H1 (cell line): Measurements from ENCODE around the gene SNAPIN. TPM values are rescaled to one million over a fixed set of nuclear protein-coding genes. Genes with fewer than 3 reads are reported as not detected.

Experiments
- CTCF ChIA-PET: fragments of 300-600 bp; sonication (Branson Sonifier 250); formaldehyde crosslinking; loops from one replicate; lab custom pipeline; 2021; ENCODE audit not compliant: partially characterized antibody; lab: Charles Lee
- POLR2A ChIA-PET: fragments of 300-600 bp; sonication (Branson Sonifier 250); formaldehyde crosslinking; loops from one replicate; lab custom pipeline; 2021; ENCODE audit warnings: inconsistent platforms; ENCODE audit not compliant: partially characterized antibody; lab: Charles Lee
- DNase-seq, 2 experiments: peaks; one replicate each; pipeline versions ENCODE4 v3.0.0 to v3.0.0-alpha.2; 2010 to 2022; ENCODE audit warnings: low spot score in 2 of 2, low read depth in 1 of 2, mixed read lengths in 1 of 2
- FAIRE-seq: peaks from 2 replicates; lab custom pipeline; 2011; peaks lifted over from hg19 to GRCh38; lab: Jason Lieb, UNC
- H2AFZ ChIP-seq: 2 replicates; pipeline ENCODE4 v1.8.1; 2012; ENCODE audit warnings: low read length, inconsistent platforms
- H2AK5ac ChIP-seq: 2 replicates; pipeline ENCODE4 v1.6.1; 2013; ENCODE audit warnings: low read depth, low read length
- H2BK120ac ChIP-seq: replicated peaks from 2 replicates; pipeline ENCODE3; 2013; ENCODE audit warnings: low read depth, low read length, inconsistent platforms
- H2BK12ac ChIP-seq: 2 replicates; pipeline ENCODE4 v1.6.1; 2013; ENCODE audit warnings: low read depth, low read length
- H2BK15ac ChIP-seq: 2 replicates; pipeline ENCODE4 v1.6.1; 2013; ENCODE audit warnings: low read length
- H2BK20ac ChIP-seq: 2 replicates; pipeline ENCODE4 v1.6.1; 2013; ENCODE audit warnings: low read length
- H2BK5ac ChIP-seq: 2 replicates; pipeline ENCODE4 v1.6.1; 2013; ENCODE audit warnings: low read depth, low read length
- H3K14ac ChIP-seq: 2 replicates; pipeline ENCODE4 v1.6.1; 2013; ENCODE audit warnings: inconsistent platforms; ENCODE audit not compliant: insufficient read length
- H3K18ac ChIP-seq: 2 replicates; pipeline ENCODE4 v1.6.1; 2013; ENCODE audit warnings: low read length; ENCODE audit errors: extremely low read depth
- H3K23ac ChIP-seq: 2 replicates; pipeline ENCODE4 v1.6.1; 2013; ENCODE audit warnings: inconsistent platforms; ENCODE audit not compliant: insufficient read length
- H3K23me2 ChIP-seq: 2 replicates; pipeline ENCODE4 v1.6.1; 2013; ENCODE audit warnings: low read depth, low read length
- H3K27ac ChIP-seq: 2 replicates; pipeline ENCODE4 v1.6.1; 2011; ENCODE audit warnings: low read depth, low read length, inconsistent platforms
- H3K27me3 ChIP-seq, 4 experiments: replicated peaks in 1 of 4; 1 replicate in 1 of 4; 2 replicates in 3 of 4; pipeline versions ENCODE4 v1.6.1 to v1.8.1; 2011 to 2013; ENCODE audit warnings: low read length in 3 of 4, mild to moderate bottlenecking in 3 of 4, inconsistent platforms in 2 of 4, mixed read lengths in 2 of 4, moderate library complexity in 1 of 4; ENCODE audit not compliant: control insufficient read depth in 3 of 4, insufficient read depth in 3 of 4; ENCODE audit errors: extremely low read depth in 1 of 4
- H3K36me3 ChIP-seq, 4 experiments: 2 replicates each; pipeline versions ENCODE4 v1.6.1 to v1.8.1; 2011 to 2013; ENCODE audit warnings: mild to moderate bottlenecking in 4 of 4, low read length in 3 of 4, moderate library complexity in 2 of 4, control low read depth in 1 of 4, inconsistent platforms in 1 of 4; ENCODE audit not compliant: insufficient read depth in 4 of 4, control insufficient read depth in 2 of 4
- H3K4ac ChIP-seq: replicated peaks from 2 replicates; pipeline ENCODE3; 2013; ENCODE audit warnings: low read length, low read depth, mixed read lengths, inconsistent platforms; ENCODE audit not compliant: insufficient read length
- H3K4me1 ChIP-seq, 4 experiments: replicated peaks in 1 of 4; 1 replicate in 1 of 4; 2 replicates in 3 of 4; pipeline versions ENCODE4 v1.6.1 to v1.8.1; 2011 to 2013; ENCODE audit warnings: low read length in 3 of 4, inconsistent platforms in 2 of 4, mixed read lengths in 1 of 4; ENCODE audit not compliant: insufficient read depth in 4 of 4, control insufficient read depth in 3 of 4
- H3K4me2 ChIP-seq, 2 experiments: 2 replicates each; pipeline versions ENCODE4 v1.6.1 to v1.8.1; 2011 to 2013; ENCODE audit warnings: low read depth in 2 of 2, low read length in 2 of 2, control low read depth in 1 of 2, inconsistent platforms in 1 of 2, mild to moderate bottlenecking in 1 of 2; ENCODE audit not compliant: insufficient read depth in 1 of 2
- H3K4me3 ChIP-seq, 4 experiments: fragments of 200-600, 300-600 bp in 1 of 4; sonication (generic), shearing (Covaris generic), sonication (Bioruptor Twin) in 1 of 4; 2 replicates each; pipeline versions ENCODE4 v1.5.1 to v1.8.1; 2011 to 2016; ENCODE audit warnings: low read length in 4 of 4, low read depth in 3 of 4, control low read depth in 2 of 4, inconsistent platforms in 2 of 4, mild to moderate bottlenecking in 2 of 4, mixed read lengths in 1 of 4, moderate library complexity in 1 of 4; ENCODE audit not compliant: insufficient read depth in 2 of 4; ENCODE audit errors: extremely low read depth in 1 of 4
- H3K56ac ChIP-seq: replicated peaks from 2 replicates; pipeline ENCODE3; 2013; ENCODE audit warnings: low read depth, mild to moderate bottlenecking, mixed read lengths, low read length, inconsistent platforms; ENCODE audit not compliant: insufficient read length
- H3K79me1 ChIP-seq: 2 replicates; pipeline ENCODE4 v1.6.1; 2013; ENCODE audit warnings: low read depth, low read length, control low read depth
- H3K79me2 ChIP-seq, 2 experiments: 2 replicates each; pipeline versions ENCODE4 v1.6.1 to v1.8.1; 2012 to 2013; ENCODE audit warnings: low read length in 2 of 2, mild to moderate bottlenecking in 2 of 2, inconsistent platforms in 1 of 2; ENCODE audit not compliant: insufficient read depth in 2 of 2, control insufficient read depth in 1 of 2
- H3K9ac ChIP-seq, 4 experiments: replicated peaks in 1 of 4; 1 replicate in 1 of 4; 2 replicates in 3 of 4; pipeline versions ENCODE4 v1.6.1 to v1.8.1; 2011 to 2013; ENCODE audit warnings: low read depth in 3 of 4, low read length in 3 of 4, control low read depth in 2 of 4, mild to moderate bottlenecking in 2 of 4, moderate library complexity in 2 of 4, inconsistent platforms in 1 of 4; ENCODE audit errors: extremely low read depth in 1 of 4
- H3K9me3 ChIP-seq, 2 experiments: 2 replicates each; pipeline versions ENCODE4 v1.6.1 to v1.8.1; 2012 to 2013; ENCODE audit warnings: mild to moderate bottlenecking in 2 of 2, moderate library complexity in 2 of 2, control low read depth in 1 of 2, inconsistent platforms in 1 of 2, low read depth in 1 of 2, low read length in 1 of 2, mixed read lengths in 1 of 2; ENCODE audit not compliant: insufficient read depth in 2 of 2
- H4K20me1 ChIP-seq, 2 experiments: replicated peaks in 1 of 2; 2 replicates each; pipeline versions ENCODE3 to v1.8.1; 2011 to 2013; ENCODE audit warnings: inconsistent platforms in 2 of 2, low read length in 2 of 2, mild to moderate bottlenecking in 1 of 2; ENCODE audit not compliant: insufficient read depth in 2 of 2, control insufficient read depth in 1 of 2
- H4K5ac ChIP-seq: 2 replicates; pipeline ENCODE4 v1.6.1; 2013; ENCODE audit warnings: low read length, low read depth, mixed read lengths, inconsistent platforms; ENCODE audit not compliant: insufficient read length
- H4K8ac ChIP-seq: 2 replicates; pipeline ENCODE4 v1.8.0; 2013; ENCODE audit warnings: mild to moderate bottlenecking, moderate library complexity, low read length, inconsistent platforms; ENCODE audit not compliant: insufficient read depth; ENCODE audit errors: extremely low read depth
- H4K91ac ChIP-seq: replicated peaks from 2 replicates; pipeline ENCODE3; 2013; ENCODE audit warnings: low read length, mixed read lengths, inconsistent platforms; ENCODE audit not compliant: insufficient read length
- CBX5 ChIP-seq: fragments of 300-800, 300-1000 bp; sonication (generic); IDR thresholded peaks from 2 replicates; pipeline ENCODE4 v1.7.1; 2016; ENCODE audit warnings: antibody characterized with exemption, low read length, low read depth
- CREB1 ChIP-seq: IDR thresholded peaks from 2 replicates; pipeline ENCODE4 v1.6.1; 2012; ENCODE audit warnings: inconsistent platforms
- EP300 ChIP-seq, 2 experiments: IDR thresholded peaks; 1 replicate in 1 of 2; 2 replicates in 1 of 2; pipeline ENCODE4 v1.6.1; 2011 to 2012; ENCODE audit warnings: low read depth in 2 of 2, low read length in 2 of 2, mild to moderate bottlenecking in 2 of 2, borderline replicate concordance in 1 of 2, inconsistent platforms in 1 of 2, moderate library complexity in 1 of 2
- GABPA ChIP-seq: IDR thresholded peaks from 2 replicates; pipeline ENCODE4 v1.6.1; 2011; ENCODE audit warnings: mild to moderate bottlenecking, low read length, moderate library complexity, borderline replicate concordance; ENCODE audit not compliant: insufficient read depth
- MAX ChIP-seq: IDR thresholded peaks from 2 replicates; pipeline ENCODE4 v1.6.1; 2012; ENCODE audit warnings: inconsistent platforms
- PHF8 ChIP-seq: fragments of 200-600 bp; sonication (generic); conservative IDR thresholded peaks from 2 replicates; pipeline ENCODE4 v1.7.1; 2012; ENCODE audit warnings: low read depth, mild to moderate bottlenecking, inconsistent platforms, low read length, moderate library complexity
- POLR2A ChIP-seq, 2 experiments: IDR thresholded peaks; 1 replicate in 1 of 2; 2 replicates in 1 of 2; pipeline ENCODE4 v1.6.1; 2011; ENCODE audit warnings: low read depth in 2 of 2, low read length in 2 of 2, mild to moderate bottlenecking in 2 of 2; ENCODE audit errors: control extremely low read depth in 1 of 2
- SIX5 ChIP-seq: IDR thresholded peaks from 2 replicates; pipeline ENCODE4 v1.6.1; 2011; ENCODE audit warnings: mild to moderate bottlenecking, low read depth, low read length
- SP1 ChIP-seq: IDR thresholded peaks from 2 replicates; pipeline ENCODE4 v1.6.1; 2011; ENCODE audit warnings: low read depth, low read length
- SRF ChIP-seq: IDR thresholded peaks from 2 replicates; pipeline ENCODE4 v1.6.1; 2011; ENCODE audit warnings: mild to moderate bottlenecking, low read depth, low read length, moderate library complexity
- TAF1 ChIP-seq: IDR thresholded peaks from 2 replicates; pipeline ENCODE4 v1.6.1; 2011; ENCODE audit warnings: mild to moderate bottlenecking, low read depth, low read length
- TCF12 ChIP-seq: IDR thresholded peaks from 2 replicates; pipeline ENCODE4 v1.6.1; 2011; ENCODE audit warnings: low read depth, mild to moderate bottlenecking, low read length
- ZNF274 ChIP-seq: IDR thresholded peaks from 2 replicates; pipeline ENCODE4 v1.7.0; 2012; ENCODE audit warnings: low read length, borderline replicate concordance; ENCODE audit errors: extremely low read depth
- WGBS, 2 experiments: shearing (Covaris generic) in 1 of 2; methylation state at CpG; one replicate each; pipeline versions ENCODE4 v1.1.6 to v1.1.7; 2013 to 2015; ENCODE audit warnings: low lambda C conversion rate in 2 of 2, mixed read lengths in 2 of 2, inconsistent platforms in 1 of 2, low coverage in 1 of 2, missing lambda C conversion rate in 1 of 2; ENCODE audit not compliant: insufficient replicate concordance in 2 of 2, insufficient coverage in 1 of 2, insufficient read length in 1 of 2; ENCODE audit errors: extremely low coverage in 1 of 2, missing lambda C conversion rate in 1 of 2; 5-methylcytosine and 5-hydroxymethylcytosine counted together
- polyA plus RNA-seq, 7 experiments: library from polyadenylated mRNA; depleted of rRNA in 3 of 7; stranded (reverse) in 5 of 7; unstranded in 2 of 7; fragments of >200 nt in 5 of 7; fragments of 200-250 nt in 2 of 7; gene quantifications; 1 replicate in 5 of 7; 2 replicates in 1 of 7; 4 replicates in 1 of 7; pipeline versions ENCODE4 v1.2.1 to v1.2.3, GENCODE V29; 2011 to 2013; ENCODE audit warnings: missing spikeins in 2 of 7, mixed read lengths in 2 of 7
- total RNA-seq: library from RNA; stranded (reverse); fragmentation: NEBNext Ultra II Directional; extraction: Animal tissue kit (Norgen Biotek cat#: 25700); gene quantifications from 2 replicates; pipeline ENCODE4 v1.2.1, GENCODE V29; 2021
- TF ChIP-seq, protein P1 (sequence below): IDR thresholded peaks from 2 replicates; pipeline ENCODE4 v1.6.1; 2011; ENCODE audit warnings: low read length, improper control_type of control experiment

SNAPIN gene
- total and polyA plus RNA-seq, 2 of the 8 experiments (the other 6 are each of a cell fraction or from before 2014, with no cell fraction given): 25.7 to 31.1 TPM

DNA sequence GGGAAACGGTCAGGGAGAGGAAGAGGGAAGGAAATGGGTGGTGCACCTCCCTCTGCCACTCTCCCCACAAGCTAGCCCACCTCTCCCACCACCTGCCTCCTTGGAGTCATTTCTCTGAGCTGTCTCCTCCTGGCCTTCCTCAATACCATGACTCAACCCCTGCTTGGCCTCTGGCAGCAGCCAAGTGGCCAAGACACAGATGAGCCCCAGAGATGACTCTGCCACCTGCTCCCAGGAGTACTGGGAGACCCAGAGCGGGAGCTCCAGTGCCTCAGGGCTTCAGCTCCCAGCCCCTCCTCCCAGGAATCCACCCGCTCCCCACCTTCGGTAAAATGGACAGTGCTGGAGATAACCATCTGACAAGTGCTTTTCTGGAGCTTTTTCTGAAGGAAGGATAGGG, 48.2 kb upstream of the SNAPIN start:
- ChIA-PET POLR2A (interaction anchor here (15.3 kb wide), 1 partner anchor 18 kb away, joined by 261 read pairs; the partner anchor contains the start of genes CHTOP, S100A1 and S100A13), CTCF (interaction anchor here (0.8 to 15.9 kb wide), 5 partner anchors 8 to 77 kb away, joined by 3 to 224 read pairs (median 4); partner anchors contain the start of gene S100A13)
- no peak overlapping the region for H3K4me3 ChIP-seq
- H3K23ac ChIP-seq: no peak overlapping the region
- peaks cover 0 to 35% (median 21%) of the 10 kb centered on the region in 4 experiments; a peak in 6 of 7 replicates for H3K4me1 ChIP-seq
- no peak for DNase-seq
- peaks cover 3% of the 10 kb centered on the region; the same call in 1 of the 2 replicates for H3K23me2 ChIP-seq
- no peaks in the 10 kb centered on the region for H3K36me3 ChIP-seq
- H3K56ac ChIP-seq: no peak overlapping the region
- no peaks in the 10 kb centered on the region for H3K79me1 ChIP-seq
- H2AK5ac ChIP-seq: peak overlapping the region; percentile 9; the same call in 1 of the 2 replicates
- H3K14ac ChIP-seq: no peak overlapping the region
- H3K79me2 ChIP-seq: no peaks in the 10 kb centered on the region
- H4K5ac ChIP-seq: no peak overlapping the region
- no peak overlapping the region for H2BK12ac ChIP-seq
- no peak overlapping the region for H4K91ac ChIP-seq
- H3K4me2 ChIP-seq: no peak overlapping the region
- no peak for FAIRE-seq
- H2BK5ac ChIP-seq: no peak overlapping the region; the same call in 1 of the 2 replicates
- H2BK120ac ChIP-seq: no peak overlapping the region
- no peaks in the 10 kb centered on the region for H4K20me1 ChIP-seq
- no peaks in the 10 kb centered on the region for H3K9me3 ChIP-seq
- no peak overlapping the region for H3K27ac ChIP-seq
- H3K4ac ChIP-seq: no peak overlapping the region
- H2BK15ac ChIP-seq: no peak overlapping the region
- no peaks in the 10 kb centered on the region; a peak in 1 of 7 replicates for H3K27me3 ChIP-seq
- no peak overlapping the region for H2BK20ac ChIP-seq
- H4K8ac ChIP-seq: no peak overlapping the region
- no peak overlapping the region for H3K9ac ChIP-seq
- no peak overlapping the region for H2AFZ ChIP-seq
- no peak overlapping the region for H3K18ac ChIP-seq
- WGBS, 2 experiments: 97% methylated on average over 4 of the region's 4 CpGs; no CpG with 5 or more reads in 1 of the 2 experiments
- no peak for TF ChIP-seq GABPA
- TF ChIP-seq TAF1: no peak
- no peak for TF ChIP-seq POLR2A (IDR thresholded peaks at IDR 0.05; ENCODE audit: control extremely low read depth in 1 of 2, low read depth in 2 of 2, low read length in 2 of 2)
- no peak for TF ChIP-seq SP1
- no peak for TF ChIP-seq ZNF274
- TF ChIP-seq, protein P1, sequence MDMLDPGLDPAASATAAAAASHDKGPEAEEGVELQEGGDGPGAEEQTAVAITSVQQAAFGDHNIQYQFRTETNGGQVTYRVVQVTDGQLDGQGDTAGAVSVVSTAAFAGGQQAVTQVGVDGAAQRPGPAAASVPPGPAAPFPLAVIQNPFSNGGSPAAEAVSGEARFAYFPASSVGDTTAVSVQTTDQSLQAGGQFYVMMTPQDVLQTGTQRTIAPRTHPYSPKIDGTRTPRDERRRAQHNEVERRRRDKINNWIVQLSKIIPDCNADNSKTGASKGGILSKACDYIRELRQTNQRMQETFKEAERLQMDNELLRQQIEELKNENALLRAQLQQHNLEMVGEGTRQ: no peak
- no peak for TF ChIP-seq CREB1
- TF ChIP-seq SIX5: no peak
- no peak for TF ChIP-seq MAX
- no peak for TF ChIP-seq EP300 (IDR thresholded peaks at IDR 0.05; ENCODE audit: borderline replicate concordance in 1 of 2, low read depth in 2 of 2, low read length in 2 of 2)
- TF ChIP-seq CBX5: no peak
- no peak for TF ChIP-seq TCF12
- no peak for TF ChIP-seq SRF
- TF ChIP-seq PHF8: no peak
